Activated naive CD4-positive, alpha-beta T cell treated with anti-CD3 and anti-CD28 coated beads for 36 hours (primary cell): ENCODE measurements around the gene SSH2. TPM values are rescaled to one million over a fixed set of nuclear protein-coding genes. Genes with fewer than 3 reads are reported as not detected.

Experiments used
- CTCF ChIA-PET: fragments of 350-600 bp; sonication (Branson Sonifier 250); formaldehyde crosslinking; loops from one replicate; lab custom pipeline; 2021; ENCODE audit warnings: antibody characterized with exemption; lab: Charles Lee
- DNase-seq: peaks from one replicate; pipeline ENCODE4 v3.0.0-alpha.2; 2020
- H3K27ac Mint-ChIP-seq: one replicate; pipeline ENCODE4 v1.8.0; 2021; ENCODE audit warnings: mild to moderate bottlenecking, mixed read lengths
- H3K27me3 Mint-ChIP-seq: one replicate; pipeline ENCODE4 v1.8.0; 2021; ENCODE audit warnings: low read depth, mixed read lengths
- H3K36me3 Mint-ChIP-seq: one replicate; pipeline ENCODE4 v1.8.0; 2021; ENCODE audit warnings: low read depth, mixed read lengths
- H3K4me1 Mint-ChIP-seq: one replicate; pipeline ENCODE4 v1.8.0; 2021; ENCODE audit warnings: low read depth, mixed read lengths
- H3K4me3 Mint-ChIP-seq: one replicate; pipeline ENCODE4 v1.8.0; 2021; ENCODE audit warnings: mild to moderate bottlenecking, moderate library complexity, mixed read lengths
- H3K9me3 Mint-ChIP-seq: one replicate; pipeline ENCODE4 v1.8.0; 2021; ENCODE audit warnings: mixed read lengths
- intact Hi-C: fragments of 100-400 bp; cut with micrococcal nuclease; formaldehyde crosslinking; loops from one replicate; pipeline ENCODE4 v1.15.1; 2023
- total RNA-seq, 2 experiments: library from RNA; stranded (reverse); gene quantifications; one replicate each; pipeline ENCODE4 v1.2.3, GENCODE V29; 2021

SSH2 gene
- total RNA-seq, 2 experiments from 2014 or later = 32.4 to 35.3 TPM

GRCh38 chr17:29576214-29577000 lies 353.6 kb downstream of the SSH2 start:
- intact Hi-C loops = no loop called here
- H3K27me3 Mint-ChIP-seq = no peaks in the 10 kb centered on the region
- H3K4me3 Mint-ChIP-seq = no peak overlapping the region
- DNase-seq = no peak
- H3K4me1 Mint-ChIP-seq = peaks cover 16% of the 10 kb centered on the region
- CTCF ChIA-PET = interaction anchor here (0.8 to 7.7 kb wide), 4 partner anchors 8 to 207 kb away, joined by 4 to 56 read pairs (median 16); partner anchors contain the start of gene ANKRD13B
- H3K27ac Mint-ChIP-seq = no peak overlapping the region
- peaks cover 25% of the 10 kb centered on the region for H3K36me3 Mint-ChIP-seq
- H3K9me3 Mint-ChIP-seq = peaks cover 2% of the 10 kb centered on the region

Other genes starting within 250 kb of the SSH2 start
- gene EFCAB5, start 11.4 kb upstream of the SSH2 start, total RNA-seq = under 1 TPM; 0.35 to 0.55 TPM
- gene NSRP1, start 186.6 kb upstream of the SSH2 start, total RNA-seq = 10 to 100 TPM; 21.4 to 21.5 TPM